ENCODE data around the gene CCDC68.

DNA sequence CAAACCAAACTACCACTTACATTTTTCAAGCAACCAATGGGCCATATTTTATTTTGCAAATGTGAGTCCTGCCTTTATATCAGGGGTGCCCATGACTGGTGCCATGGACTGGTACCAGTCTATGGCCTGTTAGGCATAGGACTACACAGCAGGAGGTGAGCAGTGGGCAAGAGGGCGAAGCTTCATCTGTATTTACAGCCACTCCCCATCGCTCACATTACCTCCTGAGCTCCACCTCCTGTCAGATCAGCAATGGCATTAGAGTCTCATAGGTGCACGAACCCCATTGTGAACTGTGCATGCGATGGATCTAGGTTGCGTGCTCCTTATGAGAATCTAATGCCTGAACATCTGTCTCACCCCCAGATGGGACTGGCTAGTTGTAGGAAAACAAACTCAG is 53.6 kb downstream of the CCDC68 start:
- TF ChIP-seq, protein P1, sequence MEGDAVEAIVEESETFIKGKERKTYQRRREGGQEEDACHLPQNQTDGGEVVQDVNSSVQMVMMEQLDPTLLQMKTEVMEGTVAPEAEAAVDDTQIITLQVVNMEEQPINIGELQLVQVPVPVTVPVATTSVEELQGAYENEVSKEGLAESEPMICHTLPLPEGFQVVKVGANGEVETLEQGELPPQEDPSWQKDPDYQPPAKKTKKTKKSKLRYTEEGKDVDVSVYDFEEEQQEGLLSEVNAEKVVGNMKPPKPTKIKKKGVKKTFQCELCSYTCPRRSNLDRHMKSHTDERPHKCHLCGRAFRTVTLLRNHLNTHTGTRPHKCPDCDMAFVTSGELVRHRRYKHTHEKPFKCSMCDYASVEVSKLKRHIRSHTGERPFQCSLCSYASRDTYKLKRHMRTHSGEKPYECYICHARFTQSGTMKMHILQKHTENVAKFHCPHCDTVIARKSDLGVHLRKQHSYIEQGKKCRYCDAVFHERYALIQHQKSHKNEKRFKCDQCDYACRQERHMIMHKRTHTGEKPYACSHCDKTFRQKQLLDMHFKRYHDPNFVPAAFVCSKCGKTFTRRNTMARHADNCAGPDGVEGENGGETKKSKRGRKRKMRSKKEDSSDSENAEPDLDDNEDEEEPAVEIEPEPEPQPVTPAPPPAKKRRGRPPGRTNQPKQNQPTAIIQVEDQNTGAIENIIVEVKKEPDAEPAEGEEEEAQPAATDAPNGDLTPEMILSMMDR (IDR thresholded peaks at IDR 0.05; ENCODE audit: extremely low read depth in 1 of 2, insufficient read depth in 1 of 2, low read depth in 1 of 2, low read length in 2 of 2) = no peak
- TF ChIP-seq, protein P2, sequence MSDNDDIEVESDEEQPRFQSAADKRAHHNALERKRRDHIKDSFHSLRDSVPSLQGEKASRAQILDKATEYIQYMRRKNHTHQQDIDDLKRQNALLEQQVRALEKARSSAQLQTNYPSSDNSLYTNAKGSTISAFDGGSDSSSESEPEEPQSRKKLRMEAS (IDR thresholded peaks at IDR 0.05; ENCODE audit: insufficient read depth, insufficient read length) = no peak
- no peak for TF ChIP-seq POLR2AphosphoS5 (IDR thresholded peaks at IDR 0.05; ENCODE audit: insufficient read depth, low read depth, low read length)
- TF ChIP-seq EZH2 (IDR thresholded peaks at IDR 0.05; ENCODE audit: borderline replicate concordance, low read depth, low read length, severe bottlenecking) = no peak
